ENCODE results near the gene LRRC1.

Gene LRRC1

DNA sequence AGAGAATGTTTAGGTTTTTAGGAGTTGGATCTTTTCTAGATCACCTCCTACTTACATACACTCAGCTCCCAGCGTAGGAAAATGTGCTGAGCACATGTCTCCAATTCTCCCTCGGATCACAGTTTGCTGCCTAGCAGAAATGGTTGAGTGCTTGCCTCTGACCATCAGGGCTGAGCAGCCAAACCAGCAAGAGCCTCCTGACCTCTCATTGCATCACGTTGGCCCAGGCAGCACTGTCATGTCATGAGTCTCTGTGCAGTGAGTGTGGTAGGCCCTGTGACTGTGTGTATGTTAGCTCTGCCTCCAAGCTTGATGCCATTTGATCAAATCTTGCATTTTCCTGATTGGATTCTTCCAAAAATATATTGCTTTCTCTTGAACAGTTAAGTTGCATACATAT is 112.0 kb downstream of the LRRC1 start:
- no peak for DNase-seq (ENCODE audit: low read depth)
- H3K4me3 ChIP-seq (ENCODE audit: low read depth, low read length): no peak overlapping the region

- no peak overlapping the region for H3K4me3 ChIP-seq (ENCODE audit: low read depth, low read length)
- no peak for DNase-seq (ENCODE audit: low read depth)
Observed at GRCh38 chr6:53910834-53911233, 116.0 kb downstream of the LRRC1 start.

DNA sequence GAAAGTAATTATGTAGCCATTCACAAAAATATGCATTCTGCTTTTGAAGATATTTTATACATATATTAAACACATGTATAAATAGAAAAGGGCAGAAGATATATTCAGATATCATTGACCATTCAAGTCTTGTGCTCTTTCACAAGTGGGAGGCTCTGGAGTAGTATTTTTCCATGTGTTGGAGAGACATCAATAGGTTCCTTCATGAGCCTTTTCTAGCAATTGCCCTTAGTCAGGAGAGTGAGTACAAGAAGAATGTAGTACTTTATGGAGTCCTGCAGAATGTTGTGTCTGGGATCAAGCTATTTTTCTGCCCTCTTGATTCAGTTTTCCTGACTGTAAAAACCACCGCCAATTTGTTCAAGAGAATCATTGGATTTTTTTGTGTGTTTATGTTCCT is 117.9 kb downstream of the LRRC1 start:
- no peak for DNase-seq (ENCODE audit: low read depth)
- H3K4me3 ChIP-seq (ENCODE audit: low read depth, low read length): no peak overlapping the region

- no peak for DNase-seq (ENCODE audit: low read depth)
- no peak overlapping the region for H3K4me3 ChIP-seq (ENCODE audit: low read depth, low read length)
Observed at GRCh38 chr6:53913286-53913685, 118.5 kb downstream of the LRRC1 start.

DNA sequence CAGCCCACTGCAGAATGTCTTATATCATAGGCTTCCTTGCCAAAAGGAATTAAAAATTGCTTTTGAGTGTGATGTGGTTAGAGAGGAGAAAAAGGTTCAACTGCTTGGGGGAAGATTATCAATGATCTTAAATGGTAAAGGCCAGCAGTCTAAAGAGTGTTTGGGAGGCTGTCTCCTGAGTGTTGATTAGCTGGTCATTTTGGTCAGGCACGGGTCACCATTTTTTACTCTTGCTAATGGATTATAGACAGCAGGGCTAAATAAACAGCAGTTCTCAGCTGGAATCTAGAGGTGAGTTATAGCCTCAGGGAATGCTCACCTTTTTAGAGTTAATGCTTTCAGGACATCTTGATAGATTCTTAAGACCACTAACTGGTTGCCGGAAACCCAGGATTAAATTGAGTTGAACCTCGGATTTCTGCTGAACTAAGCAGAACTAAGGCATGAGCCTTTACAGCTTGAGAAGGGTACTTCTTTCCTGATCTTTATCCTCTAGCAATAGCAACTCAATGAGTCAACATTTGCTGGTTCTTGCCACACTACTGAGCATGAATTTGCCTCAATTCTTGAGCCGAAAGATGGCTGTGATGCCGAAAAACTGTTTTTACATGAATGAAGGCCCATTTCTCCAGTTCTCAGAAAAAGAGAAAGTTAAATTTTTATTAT is 120.4 kb downstream of the LRRC1 start:
- no peak overlapping the region for H3K4me3 ChIP-seq (ENCODE audit: low read depth, low read length)
- DNase-seq (ENCODE audit: low read depth): no peak

- DNase-seq (ENCODE audit: low read depth): no peak
- no peak overlapping the region for H3K4me3 ChIP-seq (ENCODE audit: low read depth, low read length)
Observed at GRCh38 chr6:53916804-53917463, 122.1 kb downstream of the LRRC1 start.

DNA sequence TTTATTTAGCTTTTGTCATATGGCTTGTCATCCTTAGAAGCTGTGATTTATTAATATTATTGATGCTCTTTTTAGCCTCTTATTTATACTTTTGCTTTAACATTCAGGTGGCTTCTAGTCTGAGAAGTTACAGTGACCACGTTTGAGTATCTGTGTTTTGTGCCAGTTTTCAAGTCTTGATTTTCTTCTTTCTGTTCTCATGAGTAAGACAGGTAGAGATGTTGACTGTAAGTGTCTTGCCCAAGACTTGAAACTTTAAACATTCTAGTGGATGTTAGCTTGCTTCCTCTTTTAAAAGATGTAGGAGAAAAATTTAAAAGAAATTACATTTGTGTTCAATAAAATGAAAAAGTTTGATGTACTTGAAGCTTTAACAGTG is 122.6 kb downstream of the LRRC1 start:
- H3K4me3 ChIP-seq (ENCODE audit: low read depth, low read length): no peak overlapping the region
- no peak for DNase-seq (ENCODE audit: low read depth)

- DNase-seq (ENCODE audit: low read depth): no peak
- H3K4me3 ChIP-seq (ENCODE audit: low read depth, low read length): no peak overlapping the region
Observed at GRCh38 chr6:53918854-53919510, 124.2 kb downstream of the LRRC1 start.

DNA sequence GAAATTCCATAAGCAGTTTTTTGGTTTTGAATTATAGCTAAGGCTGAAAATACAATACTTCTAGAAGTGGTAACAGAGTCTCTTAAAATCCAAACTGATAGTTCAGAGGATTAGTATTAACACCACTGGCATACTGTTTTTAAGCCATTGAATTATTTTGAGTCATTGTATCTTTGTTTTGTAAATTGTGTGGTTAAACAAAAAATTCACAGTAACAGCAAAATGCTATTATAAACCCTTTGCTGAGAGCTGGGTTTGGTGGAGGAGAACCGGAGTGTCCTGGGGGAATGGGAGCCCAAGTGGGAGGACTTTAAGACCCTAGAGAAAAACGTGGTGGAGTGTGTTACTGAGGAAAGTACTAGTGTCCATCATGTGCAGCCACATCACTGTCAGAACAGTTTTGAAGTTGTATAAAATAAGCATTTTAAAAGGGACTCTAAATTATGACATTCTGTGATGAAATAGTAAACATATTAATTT is 125.1 kb downstream of the LRRC1 start:
- H3K4me3 ChIP-seq (ENCODE audit: low read depth, low read length): no peak overlapping the region
- DNase-seq (ENCODE audit: low read depth): no peak

DNA sequence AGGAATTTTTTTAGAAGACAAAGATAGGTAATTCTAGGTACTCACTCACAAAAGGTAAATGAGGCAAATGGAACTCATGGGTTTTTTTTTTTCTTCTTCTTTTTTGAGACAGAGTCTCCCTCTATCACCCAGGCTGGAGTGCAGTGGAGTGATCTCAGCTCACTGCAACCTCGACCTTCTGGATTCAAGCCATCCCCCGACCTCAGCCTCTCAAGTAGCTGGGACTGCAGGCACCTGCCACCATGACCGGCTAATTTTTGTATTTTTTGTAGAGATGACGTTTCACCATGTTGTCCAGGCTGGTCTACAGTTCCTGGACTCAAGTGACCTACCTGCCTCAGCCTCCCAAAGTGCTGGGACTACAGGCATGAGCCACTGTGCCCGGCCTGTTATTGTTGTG is 126.1 kb downstream of the LRRC1 start:
- no peak for DNase-seq (ENCODE audit: low read depth)
- H3K4me3 ChIP-seq (ENCODE audit: low read depth, low read length): no peak overlapping the region

DNA sequence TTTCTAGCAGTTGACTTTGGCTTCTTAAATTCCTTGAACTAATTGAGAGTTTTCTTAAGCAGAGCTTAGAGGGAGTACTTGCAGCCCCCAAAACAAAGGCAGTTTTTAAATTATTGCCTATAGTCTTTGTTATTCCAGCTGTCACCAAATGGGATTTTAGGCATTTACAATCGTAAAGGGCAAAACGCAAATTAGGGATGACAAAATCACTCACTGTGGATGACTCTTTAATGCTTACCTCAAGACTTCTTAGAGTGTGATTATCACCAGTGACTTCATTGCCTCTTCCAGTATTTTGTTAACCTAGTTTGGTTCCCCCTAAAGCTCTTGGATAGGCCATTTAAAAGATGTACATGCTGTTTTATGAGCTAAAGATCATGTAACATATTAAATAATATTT is 126.8 kb downstream of the LRRC1 start:
- no peak for DNase-seq (ENCODE audit: low read depth)
- no peak overlapping the region for H3K4me3 ChIP-seq (ENCODE audit: low read depth, low read length)

- no peak for DNase-seq (ENCODE audit: low read depth)
- no peak overlapping the region for H3K4me3 ChIP-seq (ENCODE audit: low read depth, low read length)
Observed at GRCh38 chr6:53922539-53922981, 127.8 kb downstream of the LRRC1 start.

DNA sequence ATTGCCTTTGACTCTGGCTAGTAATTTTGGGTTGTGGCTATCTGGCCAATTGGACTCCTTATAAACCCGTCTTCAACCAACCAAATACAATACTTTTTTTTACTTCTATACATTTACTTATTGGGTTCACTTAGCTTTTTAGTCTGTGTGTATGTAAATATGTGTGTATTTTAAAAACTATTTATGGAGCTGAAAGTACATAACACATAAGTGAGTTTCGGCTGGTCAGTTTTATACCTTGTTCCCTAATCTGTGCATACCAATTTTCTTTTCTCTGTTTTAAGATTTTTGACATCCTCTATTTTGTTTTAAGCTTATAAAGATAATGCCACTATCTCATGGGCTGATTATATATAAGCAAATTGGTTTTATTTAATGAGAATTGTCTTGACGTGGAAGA is 129.5 kb downstream of the LRRC1 start:
- no peak for DNase-seq (ENCODE audit: low read depth)
- no peak overlapping the region for H3K4me3 ChIP-seq (ENCODE audit: low read depth, low read length)

DNA sequence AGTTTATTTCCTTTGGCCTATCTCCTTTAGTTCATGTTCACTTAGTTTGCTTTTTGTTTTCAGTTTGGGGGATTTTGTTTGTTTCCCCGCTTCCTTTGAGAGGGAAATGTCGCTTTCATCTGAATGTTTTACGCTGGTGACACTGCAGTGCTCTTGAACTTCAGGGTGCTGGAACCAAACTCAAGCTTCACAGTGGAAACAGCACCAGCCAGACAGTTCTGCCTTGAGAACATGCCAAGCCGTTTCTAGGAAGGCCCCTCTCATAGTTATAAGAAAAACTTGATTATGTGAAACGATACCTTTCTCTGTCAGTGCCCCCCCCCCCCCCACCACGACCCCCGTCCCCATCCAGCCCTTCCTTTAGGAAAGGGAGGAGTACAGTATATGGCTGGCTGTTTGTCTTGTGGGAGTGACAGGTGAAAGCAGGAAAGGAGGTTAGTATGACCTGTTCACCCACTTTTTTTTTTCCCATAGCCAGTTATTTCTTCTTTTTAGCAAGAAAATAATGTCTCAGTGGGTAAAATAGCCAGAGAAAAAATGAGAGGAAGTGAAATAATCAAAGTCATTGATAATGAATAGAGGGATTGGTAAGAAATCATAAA is 130.1 kb downstream of the LRRC1 start:
- DNase-seq (ENCODE audit: low read depth): no peak
- no peak overlapping the region for H3K4me3 ChIP-seq (ENCODE audit: low read depth, low read length)

GRCh38 chr6:53925891-53926290 is 131.1 kb downstream of the LRRC1 start:
- no peak overlapping the region for H3K4me3 ChIP-seq (ENCODE audit: low read depth, low read length)
- no peak for DNase-seq (ENCODE audit: low read depth)

DNA sequence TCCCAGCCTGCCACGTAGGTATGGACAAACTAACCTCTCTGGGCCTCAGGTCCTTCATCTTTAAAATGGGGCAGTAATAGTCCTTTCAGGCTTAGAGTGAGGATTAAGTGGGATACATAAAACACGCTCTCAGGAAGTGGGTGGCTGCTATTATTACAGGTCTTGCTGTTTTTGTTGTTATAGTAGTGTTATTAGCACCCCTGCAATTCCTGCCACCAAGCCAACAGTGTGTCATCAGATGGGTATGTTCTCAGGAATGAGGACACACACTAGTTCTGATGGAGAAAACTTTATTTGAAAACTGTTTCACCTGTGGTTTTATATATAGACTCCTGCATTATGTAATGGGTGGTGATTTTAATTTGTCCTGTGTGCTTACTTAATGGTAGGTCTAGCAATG is 131.7 kb downstream of the LRRC1 start:
- DNase-seq (ENCODE audit: low read depth): no peak
- no peak overlapping the region for H3K4me3 ChIP-seq (ENCODE audit: low read depth, low read length)

GRCh38 chr6:53928641-53929040 is 133.8 kb downstream of the LRRC1 start:
- no peak for DNase-seq (ENCODE audit: low read depth)
- no peak overlapping the region for H3K4me3 ChIP-seq (ENCODE audit: low read depth, low read length)

- no peak overlapping the region for H3K4me3 ChIP-seq (ENCODE audit: low read depth, low read length)
- no peak for DNase-seq (ENCODE audit: low read depth)
Observed at GRCh38 chr6:53929041-53929820, 134.4 kb downstream of the LRRC1 start.

DNA sequence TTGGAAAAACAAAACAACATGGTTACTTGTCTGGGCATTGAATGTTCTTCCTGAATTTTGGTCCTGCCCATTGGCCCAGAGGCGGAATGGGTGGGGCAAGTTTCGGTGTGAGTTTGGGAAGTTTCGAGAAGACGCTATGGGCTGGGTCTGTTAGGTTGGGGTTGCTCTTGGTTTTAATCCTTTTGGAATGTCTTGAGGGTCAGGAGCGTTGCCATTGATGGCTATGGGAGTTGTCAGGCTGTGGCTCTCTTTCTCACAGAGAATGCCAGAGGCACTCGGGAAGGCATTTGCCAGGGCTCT is 135.0 kb downstream of the LRRC1 start:
- no peak for DNase-seq (ENCODE audit: low read depth)
- H3K4me3 ChIP-seq (ENCODE audit: low read depth, low read length): no peak overlapping the region

DNA sequence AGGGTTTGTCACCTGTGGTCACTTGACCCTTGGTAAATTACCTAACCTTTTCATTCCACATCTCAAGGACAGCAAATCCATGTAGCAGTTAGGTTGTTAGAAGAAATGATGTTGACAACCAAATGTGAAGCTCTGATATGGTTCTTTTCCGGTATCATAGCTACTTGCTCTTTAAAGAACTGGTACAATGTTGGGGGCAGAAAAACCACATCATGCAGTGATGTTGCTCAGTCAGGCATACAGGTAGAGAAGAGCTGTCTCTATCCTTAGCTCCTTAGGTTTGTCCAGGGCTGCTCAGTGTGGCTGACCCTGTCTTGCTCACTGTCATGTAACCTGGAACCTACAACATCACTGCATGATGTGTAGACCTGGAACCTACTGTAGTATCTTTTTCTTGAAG is 135.5 kb downstream of the LRRC1 start:
- no peak overlapping the region for H3K4me3 ChIP-seq (ENCODE audit: low read depth, low read length)
- no peak for DNase-seq (ENCODE audit: low read depth)

Data from skeletal muscle cell (primary cell).